ENCODE measurements around the gene PCDH15. TPM values are rescaled to one million over a fixed set of nuclear protein-coding genes. Genes with fewer than 3 reads are reported as not detected.

PCDH15 gene
- total RNA-seq, 4 donors from 2014 or later: not detected

DNA sequence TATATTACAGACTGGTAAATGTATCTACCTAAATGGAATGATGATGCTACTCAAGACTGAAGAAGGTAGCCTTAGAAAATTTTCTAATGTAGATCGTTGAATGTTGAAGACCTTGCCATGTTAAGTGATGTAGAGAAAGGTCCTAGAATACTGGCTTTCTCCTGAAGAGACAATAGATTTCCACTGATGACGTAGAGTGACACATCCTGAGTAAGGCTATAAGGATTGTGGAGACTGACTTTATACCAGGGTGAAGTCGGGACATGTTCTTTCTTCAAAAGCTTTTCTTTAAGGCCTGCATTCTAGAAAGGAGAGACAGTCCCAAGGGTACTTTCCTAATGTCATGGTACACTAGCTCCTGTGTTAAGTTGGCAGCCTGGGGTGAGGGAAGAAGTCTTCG is 58.6 kb downstream of the PCDH15 start:
- Histone ChIP-seq H3K27me3 (no peaks in the 10 kb centered on the region), H3K9me3 (no peaks in the 10 kb centered on the region)

DNA sequence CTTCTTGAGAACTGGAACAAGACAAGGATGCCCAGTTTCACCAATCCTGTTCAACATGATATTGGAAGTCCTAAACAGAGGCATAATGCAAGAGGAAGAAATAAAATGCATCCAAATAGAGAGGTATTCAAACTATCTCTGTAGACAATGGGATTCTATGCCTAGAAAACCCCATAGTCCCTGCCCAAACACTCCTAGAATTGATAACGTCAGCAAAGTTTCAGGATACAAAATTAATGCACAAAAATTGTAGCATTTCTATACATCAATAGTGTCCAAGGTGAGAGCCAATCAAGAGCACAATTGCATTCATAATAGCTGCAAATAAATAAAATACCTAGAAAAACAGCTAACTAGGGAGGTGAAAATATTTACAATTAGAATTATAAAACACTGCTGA is 72.5 kb downstream of the PCDH15 start:
- H3K4me1 ChIP-seq: no peaks in the 10 kb centered on the region
- no peaks in the 10 kb centered on the region for H3K36me3 ChIP-seq
- no peaks in the 10 kb centered on the region for H3K27me3 ChIP-seq
- DNase-seq: no peak
- no peak overlapping the region for H3K4me3 ChIP-seq
- no peaks in the 10 kb centered on the region for H3K9me3 ChIP-seq
- no peak overlapping the region for H3K27ac ChIP-seq
- TF ChIP-seq, protein P1, sequence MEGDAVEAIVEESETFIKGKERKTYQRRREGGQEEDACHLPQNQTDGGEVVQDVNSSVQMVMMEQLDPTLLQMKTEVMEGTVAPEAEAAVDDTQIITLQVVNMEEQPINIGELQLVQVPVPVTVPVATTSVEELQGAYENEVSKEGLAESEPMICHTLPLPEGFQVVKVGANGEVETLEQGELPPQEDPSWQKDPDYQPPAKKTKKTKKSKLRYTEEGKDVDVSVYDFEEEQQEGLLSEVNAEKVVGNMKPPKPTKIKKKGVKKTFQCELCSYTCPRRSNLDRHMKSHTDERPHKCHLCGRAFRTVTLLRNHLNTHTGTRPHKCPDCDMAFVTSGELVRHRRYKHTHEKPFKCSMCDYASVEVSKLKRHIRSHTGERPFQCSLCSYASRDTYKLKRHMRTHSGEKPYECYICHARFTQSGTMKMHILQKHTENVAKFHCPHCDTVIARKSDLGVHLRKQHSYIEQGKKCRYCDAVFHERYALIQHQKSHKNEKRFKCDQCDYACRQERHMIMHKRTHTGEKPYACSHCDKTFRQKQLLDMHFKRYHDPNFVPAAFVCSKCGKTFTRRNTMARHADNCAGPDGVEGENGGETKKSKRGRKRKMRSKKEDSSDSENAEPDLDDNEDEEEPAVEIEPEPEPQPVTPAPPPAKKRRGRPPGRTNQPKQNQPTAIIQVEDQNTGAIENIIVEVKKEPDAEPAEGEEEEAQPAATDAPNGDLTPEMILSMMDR (IDR thresholded peaks at IDR 0.05): no peak
- no peak for TF ChIP-seq POLR2A (IDR thresholded peaks at IDR 0.05)

More for the DNA sequence above, 58.6 kb downstream of the PCDH15 start:
- no peak for DNase-seq
- H3K36me3 ChIP-seq: no peaks in the 10 kb centered on the region
- H3K4me1 ChIP-seq: no peaks in the 10 kb centered on the region
- TF ChIP-seq, protein P1 (IDR thresholded peaks at IDR 0.05): no peak
- no peak for TF ChIP-seq POLR2A (IDR thresholded peaks at IDR 0.05)
- H3K4me3 ChIP-seq: no peak overlapping the region
- H3K27ac ChIP-seq: no peak overlapping the region

DNA sequence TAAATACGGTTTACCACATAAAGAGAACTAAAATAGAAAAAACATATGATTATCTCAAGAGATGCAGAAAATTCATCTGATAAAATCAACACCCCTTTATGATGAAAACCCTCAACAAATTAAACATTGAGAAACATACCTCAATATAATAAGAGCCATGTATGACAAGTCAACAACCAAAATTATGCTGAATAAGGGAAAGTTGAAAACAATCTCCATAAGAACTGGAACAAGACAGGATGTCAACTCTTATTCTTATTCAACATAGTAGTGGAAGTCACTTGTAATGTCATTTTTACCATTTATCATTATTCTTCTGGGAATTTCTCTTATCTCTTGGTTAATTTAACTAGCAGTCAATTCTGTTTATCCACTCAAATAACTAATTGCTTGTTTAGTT is 79.0 kb downstream of the PCDH15 start:
- Histone ChIP-seq H3K4me1 (no peaks in the 10 kb centered on the region), H3K27ac (no peak overlapping the region), H3K4me3 (no peak overlapping the region), H3K9me3 (no peaks in the 10 kb centered on the region), H3K27me3 (no peaks in the 10 kb centered on the region), H3K36me3 (no peaks in the 10 kb centered on the region)
- DNase-seq: no peak
- TF ChIP-seq, protein P1 (IDR thresholded peaks at IDR 0.05): no peak
- TF ChIP-seq POLR2A (IDR thresholded peaks at IDR 0.05): no peak

DNA sequence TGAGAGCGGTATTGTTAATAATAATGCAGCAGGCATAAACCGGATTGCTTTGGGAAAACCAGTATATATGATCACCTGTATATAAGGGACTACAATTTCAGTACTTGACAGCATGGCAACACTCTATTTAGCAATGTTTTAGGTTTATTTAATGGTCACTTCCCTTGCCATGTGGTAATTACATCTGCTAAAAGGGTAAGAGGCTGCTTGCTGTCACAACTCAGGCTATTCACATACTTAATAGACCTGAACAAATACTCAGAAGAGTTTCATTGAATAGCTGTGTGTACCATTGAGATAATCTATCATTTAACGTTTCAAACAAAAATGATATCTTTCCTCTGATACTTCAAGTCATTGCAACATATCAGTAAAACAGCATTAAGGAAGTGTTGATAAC is 90.1 kb downstream of the PCDH15 start:
- Histone ChIP-seq H3K4me3 (no peak overlapping the region), H3K4me1 (no peaks in the 10 kb centered on the region), H3K27me3 (no peaks in the 10 kb centered on the region), H3K36me3 (no peaks in the 10 kb centered on the region), H3K9me3 (no peaks in the 10 kb centered on the region), H3K27ac (no peak overlapping the region)
- TF ChIP-seq, protein P1 (IDR thresholded peaks at IDR 0.05): no peak
- TF ChIP-seq POLR2A (IDR thresholded peaks at IDR 0.05): no peak
- no peak for DNase-seq

DNA sequence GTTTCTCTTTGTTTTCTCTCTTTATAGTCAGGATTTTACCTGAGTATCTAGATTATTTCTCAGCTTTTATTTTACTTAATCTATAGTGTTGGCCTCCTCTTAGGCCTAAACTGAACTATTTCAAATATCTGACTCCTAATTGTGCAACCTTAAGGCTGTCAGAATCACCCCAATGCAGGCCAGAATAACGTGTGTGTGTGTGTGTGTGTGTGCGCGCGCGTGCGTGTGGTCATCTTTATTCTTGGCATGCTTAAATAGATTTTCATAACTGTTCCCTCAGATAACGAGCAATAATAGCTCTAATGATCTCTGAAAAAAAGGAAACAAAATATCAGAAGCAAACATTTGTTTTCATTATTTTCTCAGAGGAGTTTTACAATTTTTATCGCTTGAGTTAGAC is 92.4 kb downstream of the PCDH15 start:
- H3K36me3 ChIP-seq: no peaks in the 10 kb centered on the region
- H3K27ac ChIP-seq: no peak overlapping the region
- no peaks in the 10 kb centered on the region for H3K9me3 ChIP-seq
- H3K27me3 ChIP-seq: no peaks in the 10 kb centered on the region
- TF ChIP-seq POLR2A (IDR thresholded peaks at IDR 0.05): no peak
- TF ChIP-seq, protein P1 (IDR thresholded peaks at IDR 0.05): no peak
- no peaks in the 10 kb centered on the region for H3K4me1 ChIP-seq
- no peak for DNase-seq
- no peak overlapping the region for H3K4me3 ChIP-seq

DNA sequence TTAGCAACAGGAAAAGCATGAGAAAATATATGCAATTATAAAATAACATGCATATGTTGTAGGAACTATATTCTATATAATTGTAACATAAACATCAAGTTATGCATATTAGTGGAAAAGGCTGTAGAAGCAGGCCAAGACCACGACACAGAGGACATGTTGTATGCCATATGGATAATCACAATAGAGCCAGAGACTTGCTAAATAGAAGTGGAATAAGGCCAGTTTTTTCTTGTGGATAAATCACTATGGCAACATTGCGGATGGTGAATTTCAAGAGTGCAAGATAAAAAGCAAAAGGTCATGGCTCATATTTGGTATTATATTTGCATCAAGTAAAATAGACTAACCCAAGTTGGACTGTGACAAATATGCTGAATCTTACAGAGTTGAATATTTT is 93.0 kb downstream of the PCDH15 start:
- H3K9me3 ChIP-seq: no peaks in the 10 kb centered on the region
- no peaks in the 10 kb centered on the region for H3K36me3 ChIP-seq
- no peaks in the 10 kb centered on the region for H3K27me3 ChIP-seq
- no peak overlapping the region for H3K4me3 ChIP-seq
- no peak for DNase-seq
- TF ChIP-seq POLR2A (IDR thresholded peaks at IDR 0.05): no peak
- no peaks in the 10 kb centered on the region for H3K4me1 ChIP-seq
- H3K27ac ChIP-seq: no peak overlapping the region
